Measurements from ENCODE around the gene SRGAP1. TPM values are rescaled to one million over a fixed set of nuclear protein-coding genes. Genes with fewer than 3 reads are reported as not detected.

The SRGAP1 gene
- total and polyA plus RNA-seq, 9 of the 15 experiments (the other 6 are each of a cell fraction or from before 2014, with no cell fraction given): 0.01 to 0.13 (median 0.04) TPM; not detected in 3

GRCh38 chr12:64042911-64043310, 198.4 kb downstream of the SRGAP1 start:
- no peak for FAIRE-seq
- TF ChIP-seq NFATC3 (IDR thresholded peaks at IDR 0.05) (no peak), ERF (CRISPR knock-in tag; IDR thresholded peaks at IDR 0.05) (no peak), NFXL1 (CRISPR knock-in tag; IDR thresholded peaks at IDR 0.05) (no peak), RHOXF2B (CRISPR knock-in tag; conservative IDR thresholded peaks at IDR 0.05) (no peak), ZC3H11A (IDR thresholded peaks at IDR 0.05; ENCODE audit: low read depth, low read length) (no peak), SMAD3 (CRISPR knock-in tag; conservative IDR thresholded peaks at IDR 0.05) (no peak), ZNF609 (CRISPR knock-in tag; IDR thresholded peaks at IDR 0.05; ENCODE audit: borderline replicate concordance) (no peak), CREB5 (CRISPR knock-in tag; IDR thresholded peaks at IDR 0.05) (no peak), GATAD2A (IDR thresholded peaks at IDR 0.05) (no peak), RBM17 (IDR thresholded peaks at IDR 0.05; ENCODE audit: borderline replicate concordance, low read depth, low read length) (no peak), FOXP1 (CRISPR knock-in tag; IDR thresholded peaks at IDR 0.05) (no peak), FUS (optimal IDR thresholded peaks at IDR 0.05; ENCODE audit: low read depth, low read length) (no peak), NCOA1 (IDR thresholded peaks at IDR 0.05; ENCODE audit: low read depth) (no peak), HNRNPH1 (optimal IDR thresholded peaks at IDR 0.05; ENCODE audit: low read depth, low read length) (no peak), KLF16 (IDR thresholded peaks at IDR 0.05) (no peak)
- no peak overlapping the region for H3K9ac ChIP-seq (ENCODE audit: insufficient read depth in 1 of 2, low read depth in 2 of 2, low read length in 2 of 2)
- ATAC-seq: no peak
- 0% methylated on average over 2 of the region's 2 CpGs for WGBS (ENCODE audit: insufficient coverage, low coverage, missing lambda C conversion rate)
- no peaks in the 10 kb centered on the region for H3K4me1 ChIP-seq (replicated peaks in 1 of 2; ENCODE audit: control insufficient read depth in 2 of 2, insufficient read depth in 2 of 2, low read length in 2 of 2)
- intact Hi-C loops (cut with micrococcal nuclease) (no loop called here), in situ Hi-C loops (cut with MboI) (no loop called here)
- H3K36me3 ChIP-seq (ENCODE audit: control insufficient read depth, insufficient read depth, low read length): no peaks in the 10 kb centered on the region
- DNase-seq (ENCODE audit: extremely low read depth in 1 of 4, low spot score in 3 of 4): no peak
- no peaks in the 10 kb centered on the region for H3K9me1 ChIP-seq (ENCODE audit: control insufficient read depth, insufficient read depth, low read length)
- H3K27ac ChIP-seq (ENCODE audit: extremely low read depth, low read depth, low read length): no peak overlapping the region
- no TSS peak for BruUV-seq (replicated peaks)
- H3K4me2 ChIP-seq (ENCODE audit: insufficient read depth, low read length): no peak overlapping the region
- no peaks in the 10 kb centered on the region; the same call in 1 of the 2 replicates for H4K20me1 ChIP-seq (replicated peaks; ENCODE audit: control insufficient read depth, insufficient read depth, low read length)
- H3K79me2 ChIP-seq (ENCODE audit: control insufficient read depth, insufficient read depth, low read length): no peaks in the 10 kb centered on the region
- no peaks in the 10 kb centered on the region for H3K9me3 ChIP-seq (replicated peaks; ENCODE audit: control insufficient read depth, insufficient read depth, low read depth, low read length)
- POLR2A ChIA-PET: no interaction called here
- CTCF ChIA-PET (ENCODE audit: low intra/inter-chr PET ratio): no interaction called here
- peaks cover 0 to 3% of the 10 kb centered on the region in 2 experiments; a peak in 1 of 5 replicates for H3K27me3 ChIP-seq (ENCODE audit: control insufficient read depth in 2 of 2, insufficient read depth in 2 of 2, low read length in 2 of 2)
- no peak overlapping the region for H2AFZ ChIP-seq (ENCODE audit: low read depth, low read length)
- no peak overlapping the region for H3K4me3 ChIP-seq

All from K562 (cell line).